H1 (cell line): Measurements from ENCODE around the gene BCL2A1.

Source experiments
- ASH2L ChIP-seq: fragments of 200-600, 300-600 bp; sonication (generic); IDR thresholded peaks from one replicate; pipeline ENCODE4 v1.7.1; 2017; ENCODE audit warnings: low read length
- CHD1 ChIP-seq: IDR thresholded peaks from 2 replicates; pipeline ENCODE4 v1.6.1; 2012; ENCODE audit warnings: low read depth, low read length, improper control_type of control experiment
- CREB1 ChIP-seq: IDR thresholded peaks from 2 replicates; pipeline ENCODE4 v1.6.1; 2012; ENCODE audit warnings: inconsistent platforms
- CTCF ChIP-seq, 3 experiments: IDR thresholded peaks; 1 replicate in 2 of 3; 2 replicates in 1 of 3; pipeline versions ENCODE4 v1.5.1 to v1.6.1; 2011; ENCODE audit warnings: low read length in 3 of 3, mild to moderate bottlenecking in 3 of 3, inconsistent platforms in 2 of 3, low read depth in 1 of 3, moderate library complexity in 1 of 3; ENCODE audit not compliant: insufficient read depth in 1 of 3; ENCODE audit errors: control extremely low read depth in 1 of 3
- EP300 ChIP-seq, 2 experiments: IDR thresholded peaks; 1 replicate in 1 of 2; 2 replicates in 1 of 2; pipeline ENCODE4 v1.6.1; 2011 to 2012; ENCODE audit warnings: low read depth in 2 of 2, low read length in 2 of 2, mild to moderate bottlenecking in 2 of 2, borderline replicate concordance in 1 of 2, inconsistent platforms in 1 of 2, moderate library complexity in 1 of 2
- GABPA ChIP-seq: IDR thresholded peaks from 2 replicates; pipeline ENCODE4 v1.6.1; 2011; ENCODE audit warnings: mild to moderate bottlenecking, low read length, moderate library complexity, borderline replicate concordance; ENCODE audit not compliant: insufficient read depth
- KDM5A ChIP-seq: fragments of 200-600 bp; IDR thresholded peaks from 2 replicates; pipeline ENCODE4 v1.7.1; 2012; ENCODE audit warnings: mild to moderate bottlenecking, low read length, inconsistent platforms, mixed read lengths
- MAX ChIP-seq: IDR thresholded peaks from 2 replicates; pipeline ENCODE4 v1.6.1; 2012; ENCODE audit warnings: inconsistent platforms
- POLR2A ChIP-seq, 2 experiments: IDR thresholded peaks; 1 replicate in 1 of 2; 2 replicates in 1 of 2; pipeline ENCODE4 v1.6.1; 2011; ENCODE audit warnings: low read depth in 2 of 2, low read length in 2 of 2, mild to moderate bottlenecking in 2 of 2; ENCODE audit errors: control extremely low read depth in 1 of 2
- POLR2AphosphoS5 ChIP-seq: IDR thresholded peaks from 2 replicates; pipeline ENCODE4 v1.6.1; 2011; ENCODE audit warnings: low read depth, low read length
- SP1 ChIP-seq: IDR thresholded peaks from 2 replicates; pipeline ENCODE4 v1.6.1; 2011; ENCODE audit warnings: low read depth, low read length
- TAF1 ChIP-seq: IDR thresholded peaks from 2 replicates; pipeline ENCODE4 v1.6.1; 2011; ENCODE audit warnings: mild to moderate bottlenecking, low read depth, low read length
- TEAD4 ChIP-seq: IDR thresholded peaks from 2 replicates; pipeline ENCODE4 v1.6.1; 2012; ENCODE audit warnings: low read depth, low read length, inconsistent platforms, mixed read lengths

GRCh38 chr15:79938143-79938542 lies 32.9 kb downstream of the BCL2A1 start:
- no peak for TF ChIP-seq GABPA
- no peak for TF ChIP-seq MAX
- no peak for TF ChIP-seq SP1
- no peak for TF ChIP-seq CREB1
- TF ChIP-seq TEAD4 = no peak
- no peak for TF ChIP-seq ASH2L
- TF ChIP-seq POLR2A (IDR thresholded peaks at IDR 0.05; ENCODE audit: control extremely low read depth in 1 of 2, low read depth in 2 of 2, low read length in 2 of 2) = no peak
- no peak for TF ChIP-seq CTCF (IDR thresholded peaks at IDR 0.05; ENCODE audit: control extremely low read depth in 1 of 3, insufficient read depth in 1 of 3, low read depth in 1 of 3, low read length in 3 of 3)
- no peak for TF ChIP-seq POLR2AphosphoS5
- TF ChIP-seq EP300 (IDR thresholded peaks at IDR 0.05; ENCODE audit: borderline replicate concordance in 1 of 2, low read depth in 2 of 2, low read length in 2 of 2) = no peak
- TF ChIP-seq TAF1 = no peak
- no peak for TF ChIP-seq KDM5A
- TF ChIP-seq CHD1 = no peak
